DND-41 (cell line): ENCODE measurements around the gene GJB5.

Source experiments
- ATAC-seq: fragments of 200-7000 bp; cut with Tn5 transposase; 3 replicates; pipeline ENCODE4 v1.9.1; 2021; ENCODE audit warnings: low read depth; ENCODE audit not compliant: insufficient read depth
- DNase-seq: peaks from one replicate; pipeline ENCODE4 v3.0.0-alpha.2; 2020
- H2AFZ ChIP-seq: 2 replicates; pipeline ENCODE4 v1.6.0; 2012; ENCODE audit warnings: low read depth, low read length
- H3K27ac ChIP-seq: 2 replicates; pipeline ENCODE4 v1.5.1; 2012; ENCODE audit warnings: low read length, inconsistent platforms
- H3K27me3 ChIP-seq: fragments of 200-600 bp; sonication (generic); 2 replicates; pipeline ENCODE4 v1.6.0; 2012; ENCODE audit warnings: low read length, mild to moderate bottlenecking, inconsistent platforms; ENCODE audit not compliant: insufficient read depth, poor library complexity
- H3K36me3 ChIP-seq: 2 replicates; pipeline ENCODE4 v1.5.1; 2012; ENCODE audit warnings: low read length, inconsistent platforms; ENCODE audit not compliant: insufficient read depth
- H3K4me1 ChIP-seq: 2 replicates; pipeline ENCODE4 v1.5.1; 2012; ENCODE audit warnings: mild to moderate bottlenecking, low read length; ENCODE audit not compliant: insufficient read depth
- H3K4me2 ChIP-seq: 2 replicates; pipeline ENCODE4 v1.6.0; 2012; ENCODE audit warnings: mild to moderate bottlenecking, moderate library complexity, low read length, inconsistent platforms; ENCODE audit not compliant: insufficient read depth
- H3K4me3 ChIP-seq, 2 experiments: fragments of 200-600 bp in 1 of 2; shearing (Covaris generic) in 1 of 2; 2 replicates each; pipeline ENCODE4 v1.5.1; 2012 to 2016; ENCODE audit warnings: inconsistent platforms in 2 of 2, low read length in 2 of 2, mild to moderate bottlenecking in 2 of 2, low read depth in 1 of 2, moderate library complexity in 1 of 2
- H3K79me2 ChIP-seq: 2 replicates; pipeline ENCODE4 v1.6.0; 2012; ENCODE audit warnings: low read length, inconsistent platforms; ENCODE audit not compliant: insufficient read depth
- H3K9ac ChIP-seq: 2 replicates; pipeline ENCODE4 v1.6.0; 2012; ENCODE audit warnings: low read depth, mild to moderate bottlenecking, inconsistent platforms, low read length, moderate library complexity
- H3K9me3 ChIP-seq: 2 replicates; pipeline ENCODE4 v1.5.1; 2012; ENCODE audit warnings: low read length, moderate library complexity, mild to moderate bottlenecking, inconsistent platforms; ENCODE audit not compliant: insufficient read depth, severe bottlenecking
- H4K20me1 ChIP-seq: 2 replicates; pipeline ENCODE4 v1.6.0; 2012; ENCODE audit warnings: low read length; ENCODE audit not compliant: insufficient read depth
- CTCF ChIP-seq: IDR thresholded peaks from 2 replicates; pipeline ENCODE4 v1.5.1; 2012; ENCODE audit warnings: borderline replicate concordance, low read length, moderate library complexity, mild to moderate bottlenecking; ENCODE audit not compliant: poor library complexity, severe bottlenecking; ENCODE audit errors: extremely low read depth
- EZH2 ChIP-seq: IDR thresholded peaks from 3 replicates; pipeline ENCODE4 v1.6.1; 2012; ENCODE audit warnings: borderline replicate concordance, low read depth, mild to moderate bottlenecking, moderate library complexity, low read length, inconsistent platforms; ENCODE audit not compliant: severe bottlenecking

The GJB5 gene

GRCh38 chr1:34757386-34757785, 2.5 kb downstream of the GJB5 start:
- Histone ChIP-seq H3K4me3 (no peak overlapping the region), H2AFZ (no peak overlapping the region), H3K79me2 (no peaks in the 10 kb centered on the region), H3K9ac (no peak overlapping the region), H3K4me1 (no peaks in the 10 kb centered on the region), H3K27me3 (peaks cover 4% of the 10 kb centered on the region), H3K4me2 (no peak overlapping the region), H4K20me1 (no peaks in the 10 kb centered on the region), H3K36me3 (no peaks in the 10 kb centered on the region), H3K9me3 (no peaks in the 10 kb centered on the region), H3K27ac (no peak overlapping the region)
- DNase-seq = no peak
- no peak for ATAC-seq
- TF ChIP-seq EZH2 = no peak
- TF ChIP-seq CTCF = no peak

- no peak overlapping the region for H3K4me3 ChIP-seq
- H3K4me1 ChIP-seq = no peaks in the 10 kb centered on the region
- no peak overlapping the region for H3K27ac ChIP-seq
- no peak overlapping the region for H3K9ac ChIP-seq
- H3K9me3 ChIP-seq = no peaks in the 10 kb centered on the region
- H3K4me2 ChIP-seq = no peak overlapping the region
- no peak for TF ChIP-seq EZH2
- TF ChIP-seq CTCF = no peak
- no peaks in the 10 kb centered on the region for H3K79me2 ChIP-seq
- H3K27me3 ChIP-seq = no peaks in the 10 kb centered on the region
- no peak overlapping the region for H2AFZ ChIP-seq
- ATAC-seq (no peak), DNase-seq (no peak)
- no peaks in the 10 kb centered on the region for H4K20me1 ChIP-seq
- no peaks in the 10 kb centered on the region for H3K36me3 ChIP-seq
Measured at GRCh38 chr1:34758751-34759150, 3.9 kb downstream of the GJB5 start.

- Histone ChIP-seq H4K20me1 (no peaks in the 10 kb centered on the region), H2AFZ (no peak within 1 kb of the TSS), H3K27ac (no peak within 1 kb of the TSS), H3K4me2 (no peak within 1 kb of the TSS), H3K4me1 (no peaks in the 10 kb centered on the region), H3K27me3 (no peaks in the 10 kb centered on the region), H3K9me3 (no peaks in the 10 kb centered on the region), H3K9ac (no peak within 1 kb of the TSS), H3K36me3 (no peaks in the 10 kb centered on the region), H3K4me3 (no peak within 1 kb of the TSS), H3K79me2 (no peaks in the 10 kb centered on the region)
- TF ChIP-seq EZH2 (no peak), CTCF (no peak)
- DNase-seq (no peak), ATAC-seq (no peak)
Measured at GRCh38 chr1:34759503-34760357, 4.9 kb downstream of the GJB5 start, which contains the start of gene GJB4. GJB4 (plus strand) TSS chr1:34759740; CDS start chr1:34761255, 1,515 bp downstream.
